NCI-H2227 treated with DMSO at 0.1 percent for 48 hours (cell line): ENCODE data around the gene ERBB4.

Source experiments
- DNase-seq: peaks from one replicate; lab custom pipeline; 2025; lab: John Stamatoyannopoulos, UW

The ERBB4 gene

GRCh38 chr2:212538305-212539071 lies at the start of gene ERBB4:
ERBB4 (minus strand) TSS chr2:212538802; CDS start chr2:212538530, 272 bp downstream.
- DNase-seq, result no peak

- DNase-seq, result no peak
Measured at GRCh38 chr2:212580117-212580516, 41.5 kb upstream of the ERBB4 start.

- no peak for DNase-seq
Measured at GRCh38 chr2:212556296-212556695, 17.7 kb upstream of the ERBB4 start.

- no peak for DNase-seq
Measured at GRCh38 chr2:212554233-212554632, 15.6 kb upstream of the ERBB4 start.

- no peak for DNase-seq
Measured at GRCh38 chr2:212549941-212550340, 11.3 kb upstream of the ERBB4 start.

- peak; percentile 45 for DNase-seq
Measured at GRCh38 chr2:212549463-212549862, 10.9 kb upstream of the ERBB4 start.

GRCh38 chr2:212548455-212548819 lies 9.8 kb upstream of the ERBB4 start:
- DNase-seq, result no peak

GRCh38 chr2:212547716-212548454 lies 9.3 kb upstream of the ERBB4 start:
- DNase-seq, result no peak

- no peak for DNase-seq
Measured at GRCh38 chr2:212546669-212547068, 8.1 kb upstream of the ERBB4 start.

GRCh38 chr2:212540341-212540740 lies 1.7 kb upstream of the ERBB4 start:
- no peak for DNase-seq

- DNase-seq, result peak; percentile 42
Measured at GRCh38 chr2:212539072-212539880, 674 bp upstream of the ERBB4 start.

- DNase-seq, result no peak
Measured at GRCh38 chr2:212537726-212538304, 787 bp downstream of the ERBB4 start.

GRCh38 chr2:212536817-212537725 lies 1.5 kb downstream of the ERBB4 start:
- DNase-seq, result no peak

- peak; percentile 54 for DNase-seq
Measured at GRCh38 chr2:212535996-212536816, 2.4 kb downstream of the ERBB4 start.

- no peak for DNase-seq
Measured at GRCh38 chr2:212534336-212534735, 4.3 kb downstream of the ERBB4 start.

- DNase-seq, result no peak
Measured at GRCh38 chr2:212532585-212532984, 6.0 kb downstream of the ERBB4 start.

GRCh38 chr2:212532087-212532486 lies 6.5 kb downstream of the ERBB4 start:
- no peak for DNase-seq

- DNase-seq, result no peak
Measured at GRCh38 chr2:212531499-212531898, 7.1 kb downstream of the ERBB4 start.

- no peak for DNase-seq
Measured at GRCh38 chr2:212530991-212531390, 7.6 kb downstream of the ERBB4 start.

GRCh38 chr2:212530373-212530772 lies 8.2 kb downstream of the ERBB4 start:
- DNase-seq, result no peak
